ENCODE results near the gene TBX2. TPM values are rescaled to one million over a fixed set of nuclear protein-coding genes. Genes with fewer than 3 reads are reported as not detected.
A peak's percentile ranks its signal among the peaks of the same experiment; 100 is the strongest.

Gene TBX2
- total RNA-seq, 1 donor from 2014 or later: 9.8 TPM

GRCh38 chr17:61410141-61411010 lies 10.7 kb downstream of the TBX2 start:
- no peaks in the 10 kb centered on the region for H3K36me3 ChIP-seq
- peaks cover 63% of the 10 kb centered on the region for H3K4me1 ChIP-seq
- H3K27ac ChIP-seq: peak overlapping the region; percentile 68
- TF ChIP-seq POLR2AphosphoS5 (IDR thresholded peaks at IDR 0.05; ENCODE audit: insufficient read depth in 1 of 2, low read depth in 1 of 2) (peak in 1 of 2 donors; percentile 11), POLR2A (IDR thresholded peaks at IDR 0.05) (no peak), CTCF (IDR thresholded peaks at IDR 0.05) (peak in 1 of 3 experiments; percentile 29)
- no peak for DNase-seq (ENCODE audit: extremely low spot score in 2 of 2)
- H3K9me3 ChIP-seq: no peaks in the 10 kb centered on the region
- intact Hi-C loops (cut with DNase I): loop anchor here (10.0 kb wide), 1 partner anchor 654 kb away; the partner anchor contains the start of gene MED13
- H3K27me3 ChIP-seq: no peaks in the 10 kb centered on the region
- peak overlapping the region; percentile 59 to 78 for H3K4me3 ChIP-seq

GRCh38 chr17:61411011-61411260 lies 11.3 kb downstream of the TBX2 start:
- H3K36me3 ChIP-seq: no peaks in the 10 kb centered on the region
- no peak for TF ChIP-seq CTCF (IDR thresholded peaks at IDR 0.05)
- TF ChIP-seq POLR2AphosphoS5 (IDR thresholded peaks at IDR 0.05; ENCODE audit: insufficient read depth in 1 of 2, low read depth in 1 of 2): no peak
- no peak for TF ChIP-seq POLR2A (IDR thresholded peaks at IDR 0.05)
- no peaks in the 10 kb centered on the region for H3K27me3 ChIP-seq
- H3K27ac ChIP-seq: peak overlapping the region; percentile 68
- H3K4me3 ChIP-seq: peak overlapping the region; percentile 59 to 78
- no peaks in the 10 kb centered on the region for H3K9me3 ChIP-seq
- no peak for DNase-seq (ENCODE audit: extremely low spot score in 2 of 2)
- intact Hi-C loops (cut with DNase I): loop anchor here (10.0 kb wide), 1 partner anchor 654 kb away; the partner anchor contains the start of gene MED13
- H3K4me1 ChIP-seq: peaks cover 62% of the 10 kb centered on the region

- Histone ChIP-seq H3K27ac (peak overlapping the region; percentile 68), H3K4me1 (peaks cover 68% of the 10 kb centered on the region), H3K36me3 (no peaks in the 10 kb centered on the region), H3K4me3 (peak overlapping the region; percentile 59 to 78), H3K9me3 (no peaks in the 10 kb centered on the region), H3K27me3 (no peaks in the 10 kb centered on the region)
- peak in 1 of 3 experiments; percentile 9 for TF ChIP-seq CTCF (IDR thresholded peaks at IDR 0.05)
- TF ChIP-seq POLR2AphosphoS5 (IDR thresholded peaks at IDR 0.05; ENCODE audit: insufficient read depth in 1 of 2, low read depth in 1 of 2): no peak
- no peak for TF ChIP-seq POLR2A (IDR thresholded peaks at IDR 0.05)
- intact Hi-C loops (cut with DNase I): loop anchor here (10.0 kb wide), 1 partner anchor 653 kb away; the partner anchor contains the start of gene MED13
- DNase-seq (ENCODE audit: extremely low spot score in 2 of 2): peak in 1 of 2 donors; percentile 87
These were observed 11.9 kb downstream of the TBX2 start for GRCh38 chr17:61411261-61412142.

GRCh38 chr17:61412143-61412859 lies 12.7 kb downstream of the TBX2 start:
- no peaks in the 10 kb centered on the region for H3K9me3 ChIP-seq
- DNase-seq (ENCODE audit: extremely low spot score in 2 of 2): peak in 1 of 2 donors; percentile 88
- peaks cover 74% of the 10 kb centered on the region for H3K4me1 ChIP-seq
- peak overlapping the region; percentile 59 to 78 for H3K4me3 ChIP-seq
- H3K27me3 ChIP-seq: no peaks in the 10 kb centered on the region
- peak in 1 of 2 donors; percentile 33 for TF ChIP-seq POLR2A (IDR thresholded peaks at IDR 0.05)
- peak; percentile 35 to 79 for TF ChIP-seq POLR2AphosphoS5 (IDR thresholded peaks at IDR 0.05; ENCODE audit: insufficient read depth in 1 of 2, low read depth in 1 of 2)
- TF ChIP-seq CTCF (IDR thresholded peaks at IDR 0.05): peak; percentile 91 to 96 (median 94)
- H3K36me3 ChIP-seq: no peaks in the 10 kb centered on the region
- H3K27ac ChIP-seq: peak overlapping the region; percentile 68
- intact Hi-C loops (cut with DNase I): loop anchor here (10.0 kb wide), 1 partner anchor 652 kb away; the partner anchor contains the start of gene MED13
